Tongue (tissue), 2 donors: ENCODE data around the gene TRABD2B. TPM values are rescaled to one million over a fixed set of nuclear protein-coding genes. Genes with fewer than 3 reads are reported as not detected.
A peak's percentile ranks its signal among the peaks of the same experiment; 100 is the strongest.

Source experiments
- DNase-seq: peaks from one replicate; pipeline ENCODE4 v3.0.0-alpha.2; 2015
- total RNA-seq: library from RNA; depleted of rRNA; stranded (reverse); fragments of >200 nt; gene quantifications from one replicate; pipeline ENCODE4 v1.2.3, GENCODE V29; 2014

TRABD2B gene
- total RNA-seq, 1 donor from 2014 or later: 1.5 TPM

DNA sequence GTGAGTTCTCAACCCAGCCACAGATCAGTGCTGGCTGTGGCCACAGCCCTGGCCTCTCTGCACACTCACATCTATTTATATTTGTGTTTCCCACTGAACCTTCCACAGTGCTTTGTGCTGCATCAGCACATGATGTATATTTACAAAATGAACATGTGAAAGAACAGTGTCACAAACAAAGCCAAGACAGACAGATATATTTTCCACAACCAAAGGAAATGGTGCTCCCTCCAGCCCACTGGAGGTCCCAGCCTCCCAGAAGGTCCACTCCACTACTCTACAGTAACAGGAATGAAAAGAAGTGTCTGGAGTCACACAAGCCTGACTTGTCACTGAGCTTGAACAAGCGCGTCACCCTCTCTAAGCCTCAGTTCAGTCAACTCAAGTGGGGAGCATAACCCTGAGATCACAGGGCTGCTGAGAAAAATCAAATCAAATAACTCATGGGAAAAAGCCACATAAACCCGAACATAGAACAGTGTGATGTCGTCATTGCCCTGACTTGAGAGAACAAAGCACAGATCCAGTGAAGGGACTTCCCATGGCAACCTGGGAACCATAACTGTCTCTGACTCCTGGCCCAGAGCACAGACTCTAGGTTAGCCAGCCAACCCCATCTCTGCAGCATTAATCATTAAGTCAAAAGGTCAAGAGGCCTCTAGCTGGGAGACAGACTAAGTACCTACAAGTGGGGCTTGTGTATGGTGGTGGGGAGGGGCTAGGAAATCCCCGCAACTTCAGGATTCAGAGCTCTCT lies 121.2 kb downstream of the TRABD2B start:
- peak; percentile 64 for DNase-seq

DNA sequence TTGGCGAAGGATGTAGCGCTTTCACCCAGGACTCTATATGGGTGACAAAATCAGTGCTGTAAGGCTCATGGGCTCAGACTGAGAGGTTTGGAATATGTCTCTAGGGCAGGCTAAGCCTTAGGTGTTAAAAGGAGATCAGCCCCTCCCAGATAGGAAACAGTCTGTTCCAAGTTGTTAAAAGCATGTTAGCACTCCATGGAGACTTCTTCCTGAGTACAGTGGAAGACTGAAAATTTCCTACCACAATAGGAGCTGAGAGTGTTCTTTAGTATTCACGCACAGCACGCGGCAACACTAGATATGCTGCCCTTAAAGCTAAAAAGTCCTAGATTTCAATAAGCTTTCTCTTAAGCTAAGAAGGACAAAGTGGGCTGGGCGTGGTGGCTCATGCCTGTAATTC lies 122.1 kb downstream of the TRABD2B start:
- DNase-seq: peak; percentile 43

GRCh38 chr1:47873337-47873736 lies 123.8 kb downstream of the TRABD2B start:
- no peak for DNase-seq

GRCh38 chr1:47872886-47873285 lies 124.3 kb downstream of the TRABD2B start:
- DNase-seq: no peak

DNA sequence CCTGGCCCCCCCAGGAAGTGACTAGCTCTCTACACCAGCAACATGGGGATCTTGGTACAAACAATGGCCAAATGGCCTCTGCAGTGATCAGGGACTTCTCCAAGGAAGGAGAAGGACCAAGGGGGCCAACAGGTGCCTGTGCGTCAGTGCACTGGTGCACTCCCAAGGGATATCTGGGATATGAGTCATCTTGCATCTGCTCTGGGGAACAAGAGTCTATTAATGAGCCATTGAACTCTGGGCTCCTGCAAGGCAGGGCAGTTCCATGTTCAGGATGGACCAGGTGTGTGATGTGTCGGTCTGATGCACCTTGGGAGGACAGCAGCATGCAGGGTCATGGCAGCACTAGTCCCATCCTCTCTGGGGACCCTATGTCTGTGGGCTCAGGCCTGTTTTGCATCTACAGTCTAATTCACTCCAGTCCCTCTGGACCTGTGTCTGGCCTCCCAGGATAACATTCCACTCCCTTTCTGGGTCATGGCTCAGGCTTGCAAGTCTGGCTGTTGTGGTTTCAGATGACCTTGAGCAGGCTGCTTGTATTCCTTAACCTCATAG lies 125.3 kb downstream of the TRABD2B start:
- DNase-seq: no peak

- peak; percentile 44 for DNase-seq
Observed at GRCh38 chr1:47870946-47871676, 126.1 kb downstream of the TRABD2B start.

GRCh38 chr1:47870480-47870879 lies 126.7 kb downstream of the TRABD2B start:
- DNase-seq: no peak

DNA sequence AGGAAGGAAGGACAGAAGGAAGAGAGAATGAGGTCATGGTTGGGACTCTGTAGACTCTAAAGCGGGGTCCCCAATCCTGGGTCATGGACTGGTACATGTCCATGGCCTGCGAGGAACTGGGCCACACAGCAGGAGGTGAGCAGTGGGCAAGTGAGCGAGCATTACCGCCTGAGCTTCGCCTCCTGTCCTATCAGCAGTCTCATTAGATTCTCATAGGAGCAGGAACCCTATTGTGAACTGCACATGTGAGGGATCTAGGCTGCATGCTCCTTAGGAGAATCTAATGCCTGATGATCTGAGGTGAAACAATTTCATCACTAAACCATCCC lies 128.9 kb downstream of the TRABD2B start:
- no peak for DNase-seq

DNA sequence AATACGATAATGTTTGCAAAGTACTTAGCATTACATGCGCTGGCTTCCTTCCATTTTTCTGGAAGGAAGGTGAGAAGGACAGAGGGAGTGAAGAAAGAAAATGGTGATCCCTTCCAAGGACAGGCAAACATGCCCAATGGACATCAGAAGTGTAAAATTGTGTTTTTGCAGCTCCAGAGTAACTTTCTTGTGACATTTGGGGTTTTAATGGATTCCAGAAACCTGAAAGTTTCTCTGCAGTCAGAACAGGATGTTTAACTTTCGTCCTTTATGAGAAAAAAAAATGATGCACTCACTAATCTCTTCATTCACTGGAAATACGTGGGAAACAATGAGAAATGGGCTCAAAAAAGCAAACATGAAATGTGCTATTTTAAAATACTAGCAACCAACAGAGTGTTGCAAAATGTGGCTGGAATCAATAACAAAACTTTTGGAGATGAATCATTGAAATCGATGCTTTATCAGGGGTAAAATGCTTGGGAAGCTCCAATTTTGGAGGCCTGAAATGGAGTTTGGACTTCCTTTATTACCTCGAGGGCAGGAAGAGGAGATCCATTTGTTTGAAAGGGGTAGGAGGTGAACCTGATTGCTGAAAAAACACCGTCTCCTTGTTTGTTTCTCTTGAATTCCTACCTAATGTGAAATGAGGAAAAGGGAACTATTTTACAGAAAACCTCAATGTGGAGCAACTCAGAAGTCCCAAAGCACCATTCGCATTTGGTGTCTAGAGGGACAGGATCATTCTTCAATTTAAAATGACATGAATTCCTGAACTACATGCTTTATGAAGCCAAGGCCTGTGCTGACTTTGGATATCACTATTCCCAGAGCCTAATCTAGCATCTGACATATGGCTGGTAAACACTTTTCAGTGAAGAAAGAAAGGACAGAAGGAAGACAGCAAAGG lies 129.5 kb downstream of the TRABD2B start:
- peak; percentile 72 for DNase-seq

- DNase-seq: peak; percentile 73
Observed at GRCh38 chr1:47866601-47867437, 130.4 kb downstream of the TRABD2B start.

DNA sequence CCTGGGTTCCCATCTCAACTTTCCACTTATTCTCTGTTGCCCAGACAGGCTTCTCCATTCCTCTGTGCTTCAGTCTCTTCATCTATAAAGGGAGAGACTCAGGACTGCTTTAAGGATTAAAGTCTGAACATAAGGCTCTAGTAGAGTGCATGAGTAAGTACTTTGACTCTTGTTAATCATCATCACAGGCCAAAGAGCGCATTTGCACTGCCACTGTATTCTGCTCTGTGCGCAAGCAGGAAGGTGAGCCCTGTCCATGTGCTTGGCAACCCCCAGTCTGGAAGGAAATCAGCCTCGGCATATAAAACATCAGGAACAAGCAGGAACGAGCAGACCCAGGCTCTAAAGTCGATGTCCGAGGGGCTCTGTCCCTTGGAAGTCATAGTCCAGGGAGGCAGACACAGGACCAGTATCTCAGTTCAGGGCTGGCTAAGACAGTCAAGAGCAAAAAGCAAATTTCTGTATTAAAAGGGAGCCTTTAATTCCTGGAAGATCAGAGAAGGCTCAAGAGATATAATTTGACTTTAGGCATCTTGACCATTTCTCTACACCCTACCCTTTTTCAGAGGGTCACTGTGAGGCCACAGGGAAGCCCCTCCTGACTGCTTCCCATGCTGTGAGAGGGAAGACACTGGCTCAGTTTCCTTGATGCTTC lies 131.2 kb downstream of the TRABD2B start:
- no peak for DNase-seq

DNA sequence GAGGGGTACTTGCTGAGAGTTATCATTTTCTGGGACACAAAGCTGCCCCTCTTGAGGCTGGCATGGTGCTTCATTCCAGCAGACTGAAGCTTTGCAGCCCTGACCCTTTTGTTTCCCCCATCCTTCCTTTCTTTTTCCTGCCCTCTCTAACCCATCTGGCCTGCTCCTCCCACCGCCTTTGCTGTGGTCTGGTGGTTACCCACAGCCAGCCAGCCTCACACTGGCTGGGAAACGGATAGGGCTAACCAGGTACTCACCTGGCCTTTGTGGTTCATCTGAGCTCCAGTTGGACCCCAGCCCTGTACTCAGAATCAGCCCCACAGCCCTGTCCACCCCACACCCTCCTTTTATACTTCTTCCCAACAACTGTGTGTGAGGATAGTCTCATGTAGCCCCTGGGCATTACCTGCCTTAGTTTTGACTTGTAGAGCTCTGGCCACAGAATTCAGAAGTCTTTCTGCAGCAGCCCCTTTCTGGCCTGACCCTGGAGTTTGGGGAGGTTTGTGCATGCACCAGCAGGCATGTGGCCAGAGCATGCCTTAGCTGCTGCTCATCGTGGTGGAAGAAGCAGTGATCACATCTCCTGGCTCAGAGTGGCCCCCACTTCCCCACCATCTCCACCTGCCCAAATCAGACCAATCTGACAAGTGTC lies 138.0 kb downstream of the TRABD2B start:
- DNase-seq: no peak

GRCh38 chr1:47856996-47857395 lies 140.2 kb downstream of the TRABD2B start:
- DNase-seq: no peak

GRCh38 chr1:47855230-47855629 lies 142.0 kb downstream of the TRABD2B start:
- DNase-seq: no peak

DNA sequence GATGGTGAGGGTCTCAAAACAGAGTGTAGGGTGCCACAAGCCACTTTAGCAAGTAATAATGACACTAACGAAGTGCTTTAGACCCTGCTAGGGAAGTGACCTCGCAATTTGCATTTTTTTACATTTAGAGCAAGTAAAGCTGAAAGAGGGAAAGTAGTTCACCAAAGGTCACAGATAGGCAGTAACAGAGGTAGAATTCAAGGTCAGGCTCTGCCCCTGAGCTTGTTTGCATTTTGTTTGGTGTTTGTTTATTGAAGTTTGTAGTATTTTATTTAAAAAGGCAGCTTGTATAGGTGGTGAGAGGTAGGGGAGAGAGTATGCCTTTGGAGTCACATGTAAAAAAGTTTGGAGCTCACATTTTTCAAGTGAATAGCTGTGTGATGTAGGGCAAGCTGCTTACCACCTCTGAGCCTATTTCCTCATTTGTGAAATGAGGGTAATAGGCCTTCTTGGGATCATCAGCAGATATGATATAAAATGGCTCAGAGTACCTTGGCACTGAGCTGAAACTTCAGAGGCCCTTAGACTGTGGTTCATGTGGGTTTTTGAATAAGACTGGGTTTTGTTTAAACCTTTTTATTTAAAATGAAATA lies 142.5 kb downstream of the TRABD2B start:
- no peak for DNase-seq

GRCh38 chr1:47853852-47854251 lies 143.3 kb downstream of the TRABD2B start:
- no peak for DNase-seq

- DNase-seq: no peak
Observed at GRCh38 chr1:47853059-47853458, 144.1 kb downstream of the TRABD2B start.

- no peak for DNase-seq
Observed at GRCh38 chr1:47852006-47852718, 145.0 kb downstream of the TRABD2B start.

DNA sequence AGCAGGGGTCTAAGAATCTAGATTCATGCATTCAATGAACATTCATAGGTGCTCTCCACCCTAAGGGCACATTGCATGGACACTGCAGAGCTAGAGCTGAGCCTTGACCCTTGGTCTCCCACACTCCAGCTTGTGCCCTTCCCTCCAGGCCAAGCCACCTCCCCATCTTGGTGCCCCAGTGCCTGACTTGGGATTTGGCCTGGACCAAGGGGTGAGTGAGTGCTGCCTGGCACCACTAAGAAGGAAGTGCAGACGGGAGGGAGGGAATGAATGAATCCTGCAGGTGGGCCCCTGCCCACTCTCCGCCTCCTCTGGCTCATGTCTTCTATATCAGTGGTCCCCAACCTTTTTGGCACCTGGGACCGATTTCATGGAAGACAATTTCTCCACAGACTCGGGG lies 146.7 kb downstream of the TRABD2B start:
- DNase-seq: no peak
